LNCaP clone FGC (cell line): ENCODE results near the gene NR0B2.

ENCODE experiments used
- DNase-seq: peaks from one replicate; pipeline ENCODE4 v3.0.0-alpha.2; 2011; ENCODE audit warnings: low read depth
- H3K4me3 ChIP-seq: 2 replicates; pipeline ENCODE4 v1.5.1; 2011; ENCODE audit warnings: mild to moderate bottlenecking, low read depth, low read length, control low read depth
- CTCF ChIP-seq: IDR thresholded peaks from 2 replicates; pipeline ENCODE4 v1.5.1; 2012; ENCODE audit warnings: mild to moderate bottlenecking; ENCODE audit not compliant: control insufficient read depth, insufficient read depth; ENCODE audit errors: extremely low read depth

Gene NR0B2

GRCh38 chr1:26946270-26946669 is 32.5 kb upstream of the NR0B2 start:
- TF ChIP-seq CTCF = no peak
- DNase-seq = no peak
- no peak overlapping the region for H3K4me3 ChIP-seq

- no peak overlapping the region for H3K4me3 ChIP-seq
- no peak for TF ChIP-seq CTCF
- DNase-seq = no peak
These were observed 32.0 kb upstream of the NR0B2 start for GRCh38 chr1:26945728-26946127.

- no peak for TF ChIP-seq CTCF
- H3K4me3 ChIP-seq = no peak overlapping the region
- no peak for DNase-seq
These were observed 31.4 kb upstream of the NR0B2 start for GRCh38 chr1:26945138-26945537.

- DNase-seq = no peak
- H3K4me3 ChIP-seq = no peak overlapping the region
- no peak for TF ChIP-seq CTCF
These were observed 28.9 kb upstream of the NR0B2 start for GRCh38 chr1:26942656-26943055.

GRCh38 chr1:26941311-26941710 is 27.5 kb upstream of the NR0B2 start:
- no peak for DNase-seq
- TF ChIP-seq CTCF = no peak

GRCh38 chr1:26938659-26939025 is 24.9 kb upstream of the NR0B2 start:
- no peak for TF ChIP-seq CTCF
- no peak for DNase-seq
- no peak overlapping the region for H3K4me3 ChIP-seq

More at GRCh38 chr1:26941311-26941710, 27.5 kb upstream of the NR0B2 start:
- no peak overlapping the region for H3K4me3 ChIP-seq

- no peak for DNase-seq
- TF ChIP-seq CTCF = no peak
- no peak overlapping the region for H3K4me3 ChIP-seq
These were observed 24.4 kb upstream of the NR0B2 start for GRCh38 chr1:26938004-26938658.
